NT2/D1 (cell line): Measurements from ENCODE around the gene ANO1.

ENCODE experiments used
- DNase-seq: peaks from one replicate; pipeline ENCODE4 v3.0.0-alpha.2; 2011; ENCODE audit warnings: low read depth, low spot score
- H3K27me3 ChIP-seq: 2 replicates; pipeline ENCODE4 v1.6.0; 2011; ENCODE audit warnings: mild to moderate bottlenecking; ENCODE audit not compliant: insufficient read length, insufficient read depth
- H3K36me3 ChIP-seq: 2 replicates; pipeline ENCODE4 v1.6.1; 2011; ENCODE audit warnings: mild to moderate bottlenecking, low read length, mixed read lengths; ENCODE audit not compliant: insufficient read depth, insufficient read length
- H3K4me1 ChIP-seq: 2 replicates; pipeline ENCODE4 v1.5.1; 2011; ENCODE audit not compliant: insufficient read depth, insufficient read length
- H3K4me3 ChIP-seq: 2 replicates; pipeline ENCODE4 v1.5.1; 2011; ENCODE audit warnings: low read depth; ENCODE audit not compliant: insufficient read length
- H3K9ac ChIP-seq: 2 replicates; pipeline ENCODE4 v1.6.0; 2011; ENCODE audit warnings: low read depth; ENCODE audit not compliant: insufficient read length
- H3K9me3 ChIP-seq: 2 replicates; pipeline ENCODE4 v1.5.1; 2011; ENCODE audit warnings: mild to moderate bottlenecking, low read length; ENCODE audit not compliant: insufficient read depth
- SUZ12 ChIP-seq: IDR thresholded peaks from 2 replicates; pipeline ENCODE4 v1.6.1; 2011; ENCODE audit not compliant: insufficient read length, insufficient read depth; ENCODE audit errors: extremely low read depth
- YY1 ChIP-seq: IDR thresholded peaks from 2 replicates; pipeline ENCODE4 v1.6.1; 2011; ENCODE audit not compliant: insufficient read length, insufficient read depth
- ZNF274 ChIP-seq: IDR thresholded peaks from 2 replicates; pipeline ENCODE4 v1.6.1; 2011; ENCODE audit warnings: mild to moderate bottlenecking, low read depth, low read length

The ANO1 gene

GRCh38 chr11:70043482-70043881 is 34.6 kb upstream of the ANO1 start:
- no peak overlapping the region for H3K9ac ChIP-seq
- no peak for TF ChIP-seq ZNF274
- no peak for TF ChIP-seq SUZ12
- no peak for TF ChIP-seq YY1
- H3K36me3 ChIP-seq, result no peaks in the 10 kb centered on the region
- H3K27me3 ChIP-seq, result no peaks in the 10 kb centered on the region
- H3K4me3 ChIP-seq, result no peak overlapping the region
- peaks cover 38% of the 10 kb centered on the region for H3K9me3 ChIP-seq
- H3K4me1 ChIP-seq, result no peaks in the 10 kb centered on the region
- no peak for DNase-seq

GRCh38 chr11:70046089-70046488 is 32.0 kb upstream of the ANO1 start:
- Histone ChIP-seq H3K27me3 (no peaks in the 10 kb centered on the region), H3K9ac (no peak overlapping the region), H3K4me1 (peaks cover 2% of the 10 kb centered on the region), H3K4me3 (no peak overlapping the region), H3K36me3 (no peaks in the 10 kb centered on the region), H3K9me3 (peaks cover 22% of the 10 kb centered on the region)
- DNase-seq, result no peak
- TF ChIP-seq ZNF274 (no peak), SUZ12 (no peak), YY1 (no peak)

GRCh38 chr11:70048279-70049024 is 29.7 kb upstream of the ANO1 start:
- Histone ChIP-seq H3K9ac (no peak overlapping the region), H3K4me1 (peaks cover 2% of the 10 kb centered on the region), H3K36me3 (no peaks in the 10 kb centered on the region), H3K9me3 (peaks cover 14% of the 10 kb centered on the region), H3K4me3 (no peak overlapping the region), H3K27me3 (no peaks in the 10 kb centered on the region)
- TF ChIP-seq YY1, result no peak
- no peak for TF ChIP-seq ZNF274
- TF ChIP-seq SUZ12, result no peak
- DNase-seq, result no peak

- H3K27me3 ChIP-seq, result no peaks in the 10 kb centered on the region
- H3K4me3 ChIP-seq, result no peak overlapping the region
- peaks cover 2% of the 10 kb centered on the region for H3K4me1 ChIP-seq
- no peak overlapping the region for H3K9ac ChIP-seq
- H3K36me3 ChIP-seq, result no peaks in the 10 kb centered on the region
- DNase-seq, result no peak
- H3K9me3 ChIP-seq, result peaks cover 8% of the 10 kb centered on the region
- TF ChIP-seq ZNF274 (no peak), YY1 (no peak), SUZ12 (no peak)
Measured at GRCh38 chr11:70049045-70049444, 29.1 kb upstream of the ANO1 start.

- TF ChIP-seq YY1, result no peak
- no peak for TF ChIP-seq SUZ12
- no peak for TF ChIP-seq ZNF274
- H3K36me3 ChIP-seq, result no peaks in the 10 kb centered on the region
- no peak overlapping the region for H3K9ac ChIP-seq
- H3K4me1 ChIP-seq, result peaks cover 2% of the 10 kb centered on the region
- H3K27me3 ChIP-seq, result no peaks in the 10 kb centered on the region
- H3K4me3 ChIP-seq, result no peak overlapping the region
- no peaks in the 10 kb centered on the region for H3K9me3 ChIP-seq
- no peak for DNase-seq
Measured at GRCh38 chr11:70050243-70050642, 27.9 kb upstream of the ANO1 start.

GRCh38 chr11:70054004-70054403 is 24.1 kb upstream of the ANO1 start:
- Histone ChIP-seq H3K9ac (no peak overlapping the region), H3K36me3 (no peaks in the 10 kb centered on the region), H3K4me1 (peaks cover 2% of the 10 kb centered on the region), H3K27me3 (no peaks in the 10 kb centered on the region), H3K4me3 (no peak overlapping the region), H3K9me3 (no peaks in the 10 kb centered on the region)
- TF ChIP-seq SUZ12 (no peak), ZNF274 (no peak), YY1 (no peak)
- DNase-seq, result no peak

GRCh38 chr11:70055444-70055843 is 22.7 kb upstream of the ANO1 start:
- DNase-seq, result no peak
- H3K9me3 ChIP-seq, result no peaks in the 10 kb centered on the region
- H3K27me3 ChIP-seq, result no peaks in the 10 kb centered on the region
- H3K4me3 ChIP-seq, result no peak overlapping the region
- H3K36me3 ChIP-seq, result no peaks in the 10 kb centered on the region
- no peaks in the 10 kb centered on the region for H3K4me1 ChIP-seq
- H3K9ac ChIP-seq, result no peak overlapping the region
- TF ChIP-seq SUZ12 (no peak), YY1 (no peak), ZNF274 (no peak)
